HCT116 (cell line): ENCODE data around the gene DIS3L2. TPM values are rescaled to one million over a fixed set of nuclear protein-coding genes. Genes with fewer than 3 reads are reported as not detected.

ENCODE experiments used
- ATAC-seq: fragments of 200-7000 bp; cut with Tn5 transposase; 2 replicates; pipeline ENCODE4 v1.9.1; 2020; ENCODE audit warnings: mild to moderate bottlenecking, moderate library complexity
- BruUV-seq: library from RNA; stranded (reverse); fragments of 400-500 nt; replicated peaks from 2 replicates; lab custom pipeline; 2021; lab: Mats Ljungman, UMichigan
- CTCF ChIA-PET: fragments of 300-600 bp; sonication (Branson Sonifier 250); formaldehyde crosslinking; loops from one replicate; lab custom pipeline; 2021; ENCODE audit warnings: antibody characterized with exemption; lab: Charles Lee
- POLR2A ChIA-PET: fragments of 300-600, 350-600 bp; sonication (Branson Sonifier 250); formaldehyde crosslinking; loops from one replicate; lab custom pipeline; 2021; ENCODE audit warnings: antibody characterized with exemption; lab: Charles Lee
- RAD21 ChIA-PET, 2 experiments: fragments of 300-600 bp; sonication (Branson Sonifier 250); formaldehyde crosslinking; loops; one replicate each; lab custom pipeline; 2023; ENCODE audit warnings: low total read pairs in 2 of 2; ENCODE audit not compliant: uncharacterized antibody in 2 of 2, unreplicated experiment in 2 of 2, low non-redundant PET in 1 of 2; lab: Charles Lee
- DNase-seq: peaks from one replicate; pipeline ENCODE4 v3.0.0-alpha.2; 2010; ENCODE audit warnings: low read depth, low spot score
- H2AFZ ChIP-seq: fragments of 200-600 bp; shearing (Covaris generic), sonication (generic); 2 replicates; pipeline ENCODE4 v1.6.1; 2017; ENCODE audit warnings: low read depth, mixed run types, mixed read lengths, antibody characterized with exemption, low read length; ENCODE audit not compliant: poor library complexity, severe bottlenecking
- H3K27ac ChIP-seq: 2 replicates; pipeline ENCODE4 v1.5.1; 2012; ENCODE audit warnings: low read depth, low read length
- H3K27me3 ChIP-seq: fragments of 200-600 bp; sonication (generic); 2 replicates; pipeline ENCODE4 v1.6.1; 2016; ENCODE audit warnings: mixed run types, low read length, mixed read lengths; ENCODE audit not compliant: insufficient read depth
- H3K36me3 ChIP-seq, 2 experiments: fragments of 200-500 bp in 1 of 2; fragments of 200-600 bp in 1 of 2; sonication (Bioruptor generic) in 1 of 2; sonication (generic) in 1 of 2; 2 replicates each; pipeline versions ENCODE4 v1.5.1 to v1.6.1; 2014 to 2016; ENCODE audit warnings: low read length in 2 of 2, inconsistent platforms in 1 of 2, mixed read lengths in 1 of 2, mixed run types in 1 of 2; ENCODE audit not compliant: insufficient read depth in 2 of 2, control insufficient read depth in 1 of 2
- H3K4me1 ChIP-seq, 2 experiments: fragments of 200-600 bp in 1 of 2; sonication (generic) in 1 of 2; 2 replicates each; pipeline versions ENCODE4 v1.5.1 to v1.6.1; 2012 to 2017; ENCODE audit warnings: low read length in 2 of 2, inconsistent platforms in 1 of 2, mild to moderate bottlenecking in 1 of 2, mixed read lengths in 1 of 2, mixed run types in 1 of 2, moderate library complexity in 1 of 2; ENCODE audit not compliant: insufficient read depth in 2 of 2, control insufficient read depth in 1 of 2
- H3K4me2 ChIP-seq: fragments of 200-600 bp; sonication (generic); 2 replicates; pipeline ENCODE4 v1.6.1; 2017; ENCODE audit warnings: mixed run types, low read length, mixed read lengths
- H3K4me3 ChIP-seq, 2 experiments: fragments of 200-600 bp in 1 of 2; sonication (generic) in 1 of 2; replicated peaks in 1 of 2; 2 replicates each; pipeline ENCODE4 v1.5.1; 2011 to 2016; ENCODE audit warnings: low read length in 2 of 2, control low read depth in 1 of 2, low read depth in 1 of 2, mild to moderate bottlenecking in 1 of 2, mixed read lengths in 1 of 2, mixed run types in 1 of 2
- H3K79me2 ChIP-seq: fragments of 200-600 bp; sonication (generic); 2 replicates; pipeline ENCODE4 v1.6.1; 2017; ENCODE audit warnings: mild to moderate bottlenecking, mixed run types, low read length, moderate library complexity, mixed read lengths; ENCODE audit not compliant: insufficient read depth
- H3K9ac ChIP-seq: fragments of 200-600 bp; sonication (generic); 2 replicates; pipeline ENCODE4 v1.6.1; 2016; ENCODE audit warnings: low read length, mixed read lengths
- H3K9me2 ChIP-seq: fragments of 200-600 bp; sonication (generic), shearing (Covaris generic); 2 replicates; pipeline ENCODE4 v1.6.1; 2017; ENCODE audit warnings: mixed run types, mild to moderate bottlenecking, moderate library complexity; ENCODE audit not compliant: insufficient read depth
- H3K9me3 ChIP-seq, 2 experiments: fragments of 200-500 bp in 1 of 2; fragments of 200-600 bp in 1 of 2; sonication (Bioruptor generic) in 1 of 2; sonication (generic) in 1 of 2; 2 replicates each; pipeline ENCODE4 v1.6.1; 2014 to 2017; ENCODE audit warnings: low read length in 2 of 2, mixed read lengths in 2 of 2, inconsistent platforms in 1 of 2, low read depth in 1 of 2, mild to moderate bottlenecking in 1 of 2, mixed run types in 1 of 2, moderate library complexity in 1 of 2; ENCODE audit not compliant: control insufficient read depth in 1 of 2, insufficient read depth in 1 of 2
- H4K20me1 ChIP-seq: fragments of 200-600 bp; sonication (generic), shearing (Covaris generic); 2 replicates; pipeline ENCODE4 v1.6.1; 2017; ENCODE audit warnings: mixed run types, mild to moderate bottlenecking, moderate library complexity; ENCODE audit not compliant: insufficient read depth
- CBX3 ChIP-seq: IDR thresholded peaks from 2 replicates; pipeline ENCODE4 v1.6.1; 2012; ENCODE audit warnings: low read depth
- CTCF ChIP-seq, 3 experiments: fragments of 200-600 bp in 1 of 3; sonication (generic) in 1 of 3; IDR thresholded peaks in 2 of 3; conservative IDR thresholded peaks in 1 of 3; 2 replicates each; pipeline ENCODE4 v1.5.1; 2012 to 2017; ENCODE audit warnings: low read depth in 2 of 3, low read length in 2 of 3, antibody characterized with exemption in 1 of 3, borderline replicate concordance in 1 of 3, control low read depth in 1 of 3, mild to moderate bottlenecking in 1 of 3, mixed read lengths in 1 of 3, mixed run types in 1 of 3, moderate library complexity in 1 of 3; ENCODE audit not compliant: insufficient read depth in 1 of 3
- EGR1 ChIP-seq: IDR thresholded peaks from 2 replicates; pipeline ENCODE4 v1.6.1; 2012; ENCODE audit warnings: low read depth
- EZH2 ChIP-seq: fragments of 200-600 bp; sonication (generic); IDR thresholded peaks from 2 replicates; pipeline ENCODE4 v1.6.1; 2017; ENCODE audit warnings: antibody characterized with exemption, mixed run types
- FOSL1 ChIP-seq: IDR thresholded peaks from 2 replicates; pipeline ENCODE4 v1.6.1; 2012; ENCODE audit warnings: low read depth
- MAX ChIP-seq: IDR thresholded peaks from 2 replicates; pipeline ENCODE4 v1.6.1; 2012
- POLR2A ChIP-seq: IDR thresholded peaks from 2 replicates; pipeline ENCODE4 v1.7.0; 2011; ENCODE audit warnings: borderline replicate concordance; ENCODE audit not compliant: insufficient read depth, insufficient read length; ENCODE audit errors: extremely low read depth
- POLR2AphosphoS5 ChIP-seq: IDR thresholded peaks from 2 replicates; pipeline ENCODE4 v1.6.1; 2011; ENCODE audit warnings: mild to moderate bottlenecking, low read depth, low read length, moderate library complexity
- RAD21 ChIP-seq: IDR thresholded peaks from 2 replicates; pipeline ENCODE4 v1.6.1; 2012; ENCODE audit warnings: low read depth, mild to moderate bottlenecking
- REST ChIP-seq: IDR thresholded peaks from 2 replicates; pipeline ENCODE4 v1.6.1; 2012; ENCODE audit warnings: low read depth
- SIN3A ChIP-seq: IDR thresholded peaks from 2 replicates; pipeline ENCODE4 v1.6.1; 2012; ENCODE audit warnings: low read depth
- SRF ChIP-seq: IDR thresholded peaks from 2 replicates; pipeline ENCODE4 v1.6.1; 2012; ENCODE audit warnings: low read depth
- TCF7L2 ChIP-seq: IDR thresholded peaks from 2 replicates; pipeline ENCODE4 v1.7.0; 2011; ENCODE audit warnings: borderline replicate concordance, inconsistent platforms; ENCODE audit not compliant: insufficient read depth, insufficient read length; ENCODE audit errors: extremely low read depth
- YY1 ChIP-seq: IDR thresholded peaks from 2 replicates; pipeline ENCODE4 v1.6.1; 2011; ENCODE audit warnings: low read length, low read depth, moderate library complexity, mild to moderate bottlenecking; ENCODE audit not compliant: insufficient replicate concordance; ENCODE audit errors: extremely low read depth
- ZBTB33 ChIP-seq: IDR thresholded peaks from 2 replicates; pipeline ENCODE4 v1.6.1; 2011; ENCODE audit warnings: mild to moderate bottlenecking, low read length, moderate library complexity; ENCODE audit not compliant: insufficient replicate concordance; ENCODE audit errors: extremely low read depth
- ZFX ChIP-seq: fragments of 450-650 bp; IDR thresholded peaks from 2 replicates; pipeline ENCODE4 v1.6.1; 2017
- intact Hi-C: fragments of 100-400 bp; cut with micrococcal nuclease; formaldehyde crosslinking; loops from 2 replicates; pipeline ENCODE4 v1.10.0; 2022
- total RNA-seq: library from RNA; stranded (reverse); gene quantifications from one replicate; pipeline ENCODE4 v1.2.1, GENCODE V29; 2021; ENCODE audit not compliant: unreplicated experiment

DIS3L2 gene
- total RNA-seq, 1 experiment from 2014 or later: 42.5 TPM

GRCh38 chr2:232073026-232073425 lies 111.5 kb downstream of the DIS3L2 start:
- no peaks in the 10 kb centered on the region for H3K27me3 ChIP-seq
- TF ChIP-seq ZFX (no peak), SRF (no peak), POLR2AphosphoS5 (no peak), EGR1 (no peak), CBX3 (no peak), YY1 (no peak), ZBTB33 (no peak), FOSL1 (no peak), RAD21 (no peak), TCF7L2 (no peak), CTCF (IDR thresholded peaks at IDR 0.05 in 2 of 3, conservative IDR thresholded peaks at IDR 0.05 in 1 of 3; ENCODE audit: borderline replicate concordance in 1 of 3, insufficient read depth in 1 of 3, low read depth in 2 of 3, low read length in 2 of 3) (no peak), REST (no peak), SIN3A (no peak), MAX (no peak), EZH2 (no peak), POLR2A (no peak)
- H3K4me1 ChIP-seq: peaks cover 0 to 4% of the 10 kb centered on the region in 2 experiments; a peak in 1 of 4 replicates
- no peak overlapping the region for H3K27ac ChIP-seq
- BruUV-seq: no TSS peak
- H3K4me3 ChIP-seq: no peak overlapping the region
- peaks cover 7% of the 10 kb centered on the region; the same call in 1 of the 2 replicates for H3K79me2 ChIP-seq
- intact Hi-C loops: no loop called here
- H3K36me3 ChIP-seq: no peaks in the 10 kb centered on the region
- H3K4me2 ChIP-seq: no peak overlapping the region
- no peaks in the 10 kb centered on the region for H3K9me3 ChIP-seq
- H4K20me1 ChIP-seq: no peaks in the 10 kb centered on the region
- ATAC-seq (no peak), DNase-seq (no peak)
- POLR2A ChIA-PET: interaction anchor here (1.3 kb wide), 1 partner anchor 12 kb away, joined by 5 read pairs; no protein-coding TSS in a partner anchor
- CTCF ChIA-PET: no interaction called here
- RAD21 ChIA-PET: no interaction called here
- H3K9ac ChIP-seq: no peak overlapping the region
- no peaks in the 10 kb centered on the region for H3K9me2 ChIP-seq
- no peak overlapping the region for H2AFZ ChIP-seq
